HG02678 (cell line): ENCODE results near the gene PIP5KL1.

Experiments
- ATAC-seq: cut with Tn5 transposase; IDR thresholded peaks from one replicate; pipeline ENCODE4 v1.9.1; 2021; ENCODE audit warnings: mild to moderate bottlenecking, moderate library complexity; ENCODE audit not compliant: unreplicated experiment

PIP5KL1 gene

DNA sequence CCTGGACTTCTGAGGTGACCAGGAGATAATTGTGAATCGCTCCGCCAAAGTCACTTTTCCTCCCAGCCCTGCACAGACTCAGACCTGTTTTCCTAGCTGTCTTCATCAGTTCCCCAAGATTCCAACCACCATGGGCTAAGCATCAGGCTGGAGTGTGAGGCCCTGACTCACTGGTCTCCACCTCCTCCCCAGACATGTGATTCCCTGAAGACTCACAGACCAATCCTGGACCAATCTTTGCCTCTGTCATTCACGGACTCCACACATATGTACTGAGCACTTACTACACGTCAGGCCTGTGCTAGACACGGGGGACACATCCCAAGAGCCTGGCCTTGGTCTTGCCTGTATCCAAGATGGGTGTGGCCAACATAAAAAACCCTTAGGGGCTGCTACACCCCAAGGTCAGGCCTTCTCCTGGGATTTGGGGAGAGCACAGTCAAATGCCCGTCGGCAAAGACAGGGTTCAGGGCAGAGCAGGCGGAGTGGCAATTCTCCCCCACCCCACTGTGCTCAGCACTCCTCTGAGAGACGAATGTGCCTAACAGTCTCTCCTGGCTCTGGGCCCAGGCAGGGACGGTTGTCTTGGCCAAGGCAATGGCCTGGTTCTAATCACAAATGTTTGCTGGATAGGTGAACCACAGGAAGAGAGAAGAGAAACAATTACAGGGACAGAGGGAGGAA is 38.3 kb upstream of the PIP5KL1 start:
- ATAC-seq: no peak

DNA sequence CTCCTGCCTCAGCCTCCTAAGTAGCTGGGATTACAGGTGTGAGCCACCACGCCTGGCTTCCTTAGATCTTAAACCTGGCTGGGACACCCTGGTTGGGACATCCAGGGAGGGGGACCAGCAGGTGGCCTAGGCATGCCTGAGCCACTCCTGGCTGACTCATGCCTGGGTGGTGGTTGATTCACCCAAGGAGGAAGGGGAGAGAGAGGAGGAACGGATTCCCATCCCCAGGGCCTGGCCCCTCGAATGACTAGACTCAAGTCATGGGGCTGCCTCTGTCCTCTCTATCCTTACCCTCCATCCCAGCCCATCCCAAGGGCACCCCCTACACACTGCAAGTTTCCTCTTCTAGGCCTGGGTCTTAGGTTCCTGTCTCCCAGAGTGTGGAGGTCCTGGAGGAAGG is 37.5 kb upstream of the PIP5KL1 start:
- ATAC-seq: no peak

DNA sequence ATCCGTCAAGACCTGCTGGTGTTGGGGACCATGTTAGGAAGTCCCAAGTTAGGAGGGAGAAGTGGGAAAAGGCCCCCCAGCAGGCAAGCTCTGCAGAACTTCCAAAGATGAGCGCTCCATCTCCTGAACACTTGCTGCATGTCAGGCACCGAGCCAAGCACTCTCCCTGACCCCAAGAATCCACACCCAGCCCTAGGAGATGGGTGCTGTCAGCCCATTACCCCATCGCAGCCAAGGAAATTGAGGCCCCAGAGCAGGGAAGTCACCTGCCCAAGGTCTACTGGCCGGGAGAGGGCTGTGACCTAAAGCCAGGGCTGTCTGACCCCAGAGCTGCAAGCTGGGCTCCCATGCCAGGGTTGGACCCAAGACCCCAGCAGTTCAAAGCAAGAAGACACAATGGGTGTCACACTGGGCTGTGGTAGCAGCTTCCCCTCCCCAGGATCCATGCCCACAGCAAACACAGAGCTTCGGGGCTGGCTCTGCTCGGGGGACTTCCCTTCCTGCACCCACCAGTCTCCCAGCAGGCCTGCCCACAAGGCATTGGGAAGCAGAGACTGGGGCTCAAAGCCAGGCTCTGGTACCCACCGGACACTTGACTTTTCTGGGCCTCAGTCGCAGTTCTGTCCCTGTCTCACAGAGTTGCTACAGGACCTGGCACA is 36.7 kb upstream of the PIP5KL1 start:
- ATAC-seq: no peak

DNA sequence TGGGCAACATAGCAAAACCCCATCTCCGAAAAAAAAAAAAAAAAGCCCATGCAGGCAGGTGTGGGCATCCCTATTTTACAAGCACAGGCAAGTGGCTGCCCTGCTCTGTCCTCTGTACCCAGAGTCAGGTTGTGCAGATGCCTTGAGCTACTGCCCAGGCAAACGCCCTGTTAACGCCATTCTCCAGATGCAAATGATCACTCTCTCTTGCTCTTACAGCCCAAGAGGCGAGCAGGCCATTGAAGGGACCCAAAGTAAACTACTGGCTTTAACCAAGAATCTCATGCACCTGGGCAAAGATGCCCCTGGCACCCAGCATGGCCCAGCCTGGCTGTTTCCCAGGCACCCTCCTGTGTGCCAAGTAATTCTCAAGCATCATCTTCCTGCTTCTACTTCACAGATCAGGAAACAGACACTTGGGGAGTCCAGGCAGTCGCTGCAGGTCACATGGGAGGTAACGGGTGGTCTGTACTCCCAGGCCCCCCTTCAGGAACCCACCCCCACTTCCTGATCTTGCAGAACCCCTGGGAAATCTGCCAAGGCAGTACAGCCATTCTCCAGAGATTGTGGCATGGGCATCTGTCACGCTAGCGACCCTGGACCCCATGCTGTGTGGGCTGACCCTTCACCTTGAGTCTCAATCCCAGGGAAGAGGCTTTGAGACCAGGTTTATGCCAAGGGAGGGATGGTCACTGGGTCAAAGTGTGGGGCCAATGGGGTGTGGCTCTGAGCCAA is 36.0 kb upstream of the PIP5KL1 start:
- ATAC-seq: no peak

- ATAC-seq: no peak
Observed at GRCh38 chr9:127965953-127966352, 35.4 kb upstream of the PIP5KL1 start.

- ATAC-seq: no peak
Observed at GRCh38 chr9:127963359-127964064, 32.9 kb upstream of the PIP5KL1 start.

DNA sequence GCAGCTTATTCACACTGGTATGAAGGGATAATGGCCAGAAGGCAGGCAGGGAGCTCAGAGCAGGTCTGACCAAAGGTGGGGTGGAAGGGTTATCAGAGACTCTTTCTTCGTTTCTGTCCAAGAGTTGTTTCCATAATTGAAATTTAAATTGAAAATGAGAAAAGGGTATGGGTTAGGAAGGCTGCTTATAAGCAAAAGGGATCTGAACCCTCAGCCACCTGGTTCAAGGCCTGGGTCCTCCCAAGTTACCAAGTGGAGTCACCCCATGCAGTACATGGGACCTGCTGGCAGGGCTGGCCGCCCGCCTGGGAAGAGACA is 32.4 kb upstream of the PIP5KL1 start:
- no peak for ATAC-seq

DNA sequence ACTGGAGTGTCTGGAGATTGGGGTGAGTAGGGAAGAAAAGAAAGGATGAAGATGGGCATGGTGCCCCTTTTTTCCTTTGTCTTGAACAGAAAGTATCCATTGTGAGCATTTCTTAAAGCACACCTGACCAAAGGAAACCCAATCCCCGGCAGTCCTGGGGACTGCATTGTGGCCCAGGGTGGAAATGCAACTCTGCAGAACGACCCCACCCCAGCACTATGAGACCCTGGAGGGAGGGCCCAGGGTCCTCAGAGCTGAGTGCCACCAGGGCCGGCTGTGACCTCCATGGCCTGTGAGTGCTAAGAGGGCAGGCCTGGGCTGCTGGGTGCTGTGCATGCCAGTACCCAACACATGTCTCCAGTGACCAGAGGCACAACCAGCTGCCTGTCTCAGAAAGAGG is 31.7 kb upstream of the PIP5KL1 start:
- no peak for ATAC-seq

- ATAC-seq: no peak
Observed at GRCh38 chr9:127961613-127962155, 31.1 kb upstream of the PIP5KL1 start.

DNA sequence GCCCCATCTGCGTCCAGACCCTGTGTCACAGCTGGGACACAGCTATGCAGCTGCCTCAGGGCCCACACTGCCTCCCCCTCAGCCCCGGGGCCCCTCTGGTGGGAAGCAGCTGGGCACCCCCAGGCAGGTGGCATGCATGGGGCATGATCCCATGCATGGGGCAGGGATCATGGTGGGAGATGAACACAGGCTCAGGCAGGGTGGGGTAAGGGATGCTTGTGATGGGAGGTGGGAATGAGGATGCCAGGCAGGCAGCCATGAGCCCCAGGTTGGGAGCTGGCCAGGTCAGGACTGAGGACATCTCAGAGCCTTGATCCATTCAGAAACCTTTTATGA is 30.5 kb upstream of the PIP5KL1 start:
- ATAC-seq: no peak

DNA sequence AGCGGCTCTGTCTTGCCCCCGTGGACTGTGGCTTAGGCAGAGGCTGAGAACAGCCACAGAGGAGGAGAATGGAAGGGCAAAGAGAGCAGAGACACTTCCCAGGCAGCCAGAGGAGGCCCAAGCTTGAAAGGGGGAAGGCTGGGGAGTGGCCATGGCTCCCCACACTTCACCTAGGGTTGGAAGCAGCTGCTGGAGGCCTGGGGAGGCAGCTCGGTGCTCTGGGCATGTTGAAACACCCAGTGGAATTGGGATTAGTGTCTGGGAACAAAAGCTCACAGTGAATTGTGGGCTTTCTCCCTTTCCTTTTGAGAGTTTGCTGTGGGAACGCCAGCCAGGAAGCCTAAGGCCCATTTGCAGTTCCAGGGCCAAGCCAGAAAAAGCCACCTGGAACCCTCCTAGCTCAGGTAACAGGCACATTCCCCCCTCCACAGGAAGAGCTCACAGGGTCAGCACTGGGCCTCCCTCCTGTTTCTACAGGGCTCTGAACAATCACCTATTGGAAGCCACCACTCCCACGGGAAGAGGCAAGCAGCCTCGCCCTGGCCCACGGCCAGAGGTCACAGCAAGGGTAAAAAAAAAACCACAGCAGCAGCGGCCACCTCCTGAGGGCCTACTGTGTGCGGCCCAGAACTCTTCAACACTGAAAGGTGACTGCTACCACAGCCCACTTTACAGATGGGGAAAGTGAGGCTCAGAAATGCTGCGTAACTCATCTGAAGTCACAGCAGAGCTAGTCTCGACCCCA is 30.0 kb upstream of the PIP5KL1 start:
- ATAC-seq: no peak

DNA sequence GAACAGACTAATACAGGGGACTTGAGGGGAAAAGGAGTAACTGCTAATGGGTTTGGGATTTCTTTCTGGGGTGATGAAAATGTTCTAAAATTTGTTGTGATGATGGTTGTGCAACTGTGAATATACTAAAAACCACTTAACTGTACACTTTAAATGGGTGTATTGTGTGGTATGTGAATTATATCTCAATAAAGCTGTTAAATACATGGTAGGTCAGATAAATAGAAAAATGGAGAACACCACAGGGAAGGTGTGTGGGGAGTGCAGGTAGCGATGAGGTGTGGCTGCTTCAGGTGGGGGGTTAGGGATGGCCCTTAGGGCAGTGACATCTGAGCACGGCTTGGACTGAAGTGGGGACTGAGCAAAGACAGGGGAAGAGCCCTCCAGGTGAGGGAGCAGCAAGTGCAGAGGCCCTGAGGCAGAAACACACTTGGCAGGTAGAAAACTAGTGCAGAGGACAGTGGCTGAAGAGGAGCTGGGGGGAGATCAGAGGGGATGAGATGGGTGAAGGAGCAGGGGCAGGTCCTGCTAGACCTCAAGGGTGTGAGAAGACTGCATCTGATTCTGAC is 29.3 kb upstream of the PIP5KL1 start:
- ATAC-seq: no peak

DNA sequence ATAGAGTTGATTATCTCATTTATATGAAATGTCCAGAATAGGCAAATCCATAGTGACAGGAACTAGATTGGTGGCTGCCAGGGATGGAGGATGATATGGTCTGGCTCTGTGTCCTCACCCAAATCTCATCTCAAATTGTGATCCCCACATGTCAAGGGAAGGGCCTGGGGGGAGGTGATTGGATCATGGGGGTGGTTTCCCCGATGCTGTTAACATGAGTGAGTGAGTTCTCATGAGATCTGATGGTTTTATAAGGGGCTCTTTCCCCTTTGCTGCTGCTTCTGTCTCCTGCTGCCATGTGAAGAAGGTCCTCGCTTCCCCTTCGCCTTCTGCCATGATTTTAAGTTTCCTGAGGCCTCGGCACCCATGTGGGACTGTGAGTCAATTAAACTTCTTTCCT is 28.8 kb upstream of the PIP5KL1 start:
- ATAC-seq: no peak

- ATAC-seq: no peak
Observed at GRCh38 chr9:127958728-127959127, 28.2 kb upstream of the PIP5KL1 start.

GRCh38 chr9:127955294-127956015 is 24.9 kb upstream of the PIP5KL1 start:
- no peak for ATAC-seq

DNA sequence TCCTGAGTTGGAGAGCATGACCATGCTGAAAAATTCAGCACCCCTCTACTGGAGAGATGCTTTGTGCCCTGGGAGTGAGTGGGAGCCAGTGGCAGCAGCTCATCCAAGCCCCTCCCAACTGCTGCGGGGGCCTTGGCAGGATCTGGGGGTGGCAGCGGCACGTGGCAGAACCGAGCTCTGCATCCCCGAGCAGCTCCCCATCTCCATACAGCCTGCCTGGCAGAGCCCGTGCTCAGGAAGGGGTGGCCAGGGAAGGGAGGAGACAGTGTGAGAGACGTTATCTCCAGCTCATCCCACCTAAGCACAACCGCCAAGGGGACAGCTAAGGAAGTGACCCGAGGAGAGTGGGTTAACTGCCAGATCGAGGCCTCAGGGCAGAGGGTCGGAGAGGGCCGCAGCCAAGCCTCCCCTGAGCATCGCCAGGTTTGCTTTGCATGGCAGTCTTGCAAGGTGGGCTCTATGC is 24.3 kb upstream of the PIP5KL1 start:
- ATAC-seq: no peak

GRCh38 chr9:127953768-127954505 is 23.4 kb upstream of the PIP5KL1 start:
- no peak for ATAC-seq

DNA sequence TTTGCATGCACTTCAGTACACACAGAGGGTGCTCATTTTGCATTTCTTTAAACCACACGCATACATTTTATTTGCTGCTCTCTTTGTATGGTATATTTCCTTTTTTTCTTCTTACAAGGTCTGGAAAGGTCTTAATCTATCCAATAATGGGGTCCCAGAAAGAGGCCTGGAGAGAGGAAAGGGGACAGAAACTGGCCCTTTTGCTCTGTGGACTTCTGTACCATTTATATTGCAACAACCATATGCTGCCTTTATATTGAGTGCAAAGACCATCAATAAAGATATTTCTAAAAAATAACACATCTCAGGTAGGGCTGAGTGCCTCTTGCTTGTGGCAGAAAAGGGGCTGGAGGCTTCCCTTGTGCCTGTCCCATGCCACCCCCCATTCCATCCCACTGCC is 22.6 kb upstream of the PIP5KL1 start:
- ATAC-seq: no peak
